Coronary artery (tissue), 2 donors: Measurements from ENCODE around the gene RNU2-1.
"Not testable (repeated sequence)": the region's sequence is repeated elsewhere in the genome, so short reads cannot be mapped to it uniquely, and the experiment has no call there.

ENCODE experiments used
- DNase-seq: peaks from one replicate; pipeline ENCODE4 v3.0.0-alpha.2; 2017; ENCODE audit warnings: low spot score
- H3K27ac ChIP-seq, 2 donors: fragments of 200-600 bp; sonication (generic); one replicate each; pipeline ENCODE4 v1.5.1; 2016 to 2019
- H3K4me3 ChIP-seq: fragments of 200-600 bp; sonication (generic); 2 replicates; pipeline ENCODE4 v1.5.1; 2016; ENCODE audit warnings: mild to moderate bottlenecking, moderate library complexity
- CTCF ChIP-seq: fragments of 200-600 bp; sonication (generic); IDR thresholded peaks from one replicate; pipeline ENCODE4 v1.5.1; 2019; ENCODE audit warnings: antibody characterized with exemption

RNU2-1 gene

DNA sequence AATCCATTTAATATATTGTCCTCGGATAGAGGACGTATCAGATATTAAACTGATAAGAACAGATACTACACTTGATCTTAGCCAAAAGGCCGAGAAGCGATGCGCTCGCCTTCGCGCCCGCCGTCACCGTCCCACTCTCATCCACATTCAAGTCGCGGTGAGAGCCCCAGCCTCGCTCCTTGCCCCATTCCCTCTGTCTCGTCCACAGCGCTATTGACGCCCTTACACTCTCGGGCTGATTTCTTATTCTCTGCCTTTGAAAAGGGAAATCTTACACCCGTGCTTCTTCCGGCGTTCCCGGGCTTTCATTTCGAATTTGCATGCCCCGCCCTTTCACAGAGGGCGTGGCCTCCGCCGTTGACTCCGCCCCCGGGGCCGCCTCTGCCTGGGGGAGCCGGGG lies at the start of gene RNU2-1:
TSS of gene RNU2-1 (minus strand) at position 101 of the 400 bp plus-strand sequence.
- not testable (repeated sequence) for DNase-seq

GRCh38 chr17:43272914-43273313 lies 39.1 kb upstream of the RNU2-1 start:
- DNase-seq, H3K4me3 ChIP-seq, H3K27ac ChIP-seq: not testable (repeated sequence)

More for the DNA sequence above, at the start of gene RNU2-1:
- not testable (repeated sequence) for H3K4me3 ChIP-seq, H3K27ac ChIP-seq

- H3K4me3 ChIP-seq, H3K27ac ChIP-seq, DNase-seq: not testable (repeated sequence)
Observed at GRCh38 chr17:43272483-43272882, 38.7 kb upstream of the RNU2-1 start.

DNA sequence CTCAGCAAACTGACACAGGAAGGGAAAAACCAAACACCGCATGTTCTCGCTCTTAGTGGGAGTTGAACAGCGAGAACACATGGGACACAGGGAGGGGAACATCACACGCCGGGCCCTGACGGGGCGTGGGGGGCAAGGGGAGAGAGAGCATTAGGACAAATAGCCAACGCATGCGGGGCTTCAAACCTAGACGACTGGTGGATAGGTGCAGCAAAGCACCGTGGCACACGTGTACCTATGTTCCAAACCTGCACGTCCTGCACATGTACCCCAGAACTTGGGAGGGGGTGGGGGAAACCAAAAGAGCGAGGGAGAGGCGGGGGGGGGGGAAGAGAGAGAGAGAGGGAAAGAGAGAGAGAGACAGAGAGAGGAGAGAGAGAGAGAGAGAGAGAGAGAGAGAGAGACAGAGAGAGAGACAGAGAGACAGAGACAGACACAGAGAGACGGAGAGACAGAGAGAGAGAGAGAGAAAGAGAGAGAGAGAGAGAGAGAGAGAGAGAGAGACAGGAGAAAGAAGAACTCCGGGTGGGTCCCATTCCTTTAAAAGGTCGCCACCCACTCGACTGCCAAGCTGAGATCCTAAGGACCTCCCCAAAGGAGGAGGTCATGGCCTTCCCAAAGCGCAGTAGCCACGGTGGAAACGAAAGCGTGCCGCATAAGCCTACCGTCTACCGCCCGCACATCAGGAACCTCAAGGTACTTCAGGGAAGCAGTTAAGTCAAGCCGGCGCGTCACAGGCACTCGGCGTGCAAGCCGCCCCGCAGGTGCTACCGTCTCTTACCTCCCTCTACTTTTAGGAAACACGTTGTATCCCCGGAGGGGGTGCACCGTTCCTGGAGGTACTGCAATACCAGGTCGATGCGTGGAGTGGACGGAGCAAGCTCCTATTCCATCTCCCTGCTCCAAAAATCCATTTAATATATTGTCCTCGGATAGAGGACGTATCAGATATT lies 37.1 kb upstream of the RNU2-1 start:
- not testable (repeated sequence) for DNase-seq, H3K4me3 ChIP-seq, H3K27ac ChIP-seq

GRCh38 chr17:43246456-43246855 lies 12.7 kb upstream of the RNU2-1 start:
- not testable (repeated sequence) for DNase-seq, H3K4me3 ChIP-seq
- H3K27ac ChIP-seq: peak overlapping the region in 1 of 2 donors; percentile 46

GRCh38 chr17:43240596-43241352 lies 7.0 kb upstream of the RNU2-1 start:
- H3K27ac ChIP-seq, H3K4me3 ChIP-seq, DNase-seq: not testable (repeated sequence)

- H3K4me3 ChIP-seq, DNase-seq, H3K27ac ChIP-seq: not testable (repeated sequence)
Observed at GRCh38 chr17:43239597-43239996, 5.8 kb upstream of the RNU2-1 start.

DNA sequence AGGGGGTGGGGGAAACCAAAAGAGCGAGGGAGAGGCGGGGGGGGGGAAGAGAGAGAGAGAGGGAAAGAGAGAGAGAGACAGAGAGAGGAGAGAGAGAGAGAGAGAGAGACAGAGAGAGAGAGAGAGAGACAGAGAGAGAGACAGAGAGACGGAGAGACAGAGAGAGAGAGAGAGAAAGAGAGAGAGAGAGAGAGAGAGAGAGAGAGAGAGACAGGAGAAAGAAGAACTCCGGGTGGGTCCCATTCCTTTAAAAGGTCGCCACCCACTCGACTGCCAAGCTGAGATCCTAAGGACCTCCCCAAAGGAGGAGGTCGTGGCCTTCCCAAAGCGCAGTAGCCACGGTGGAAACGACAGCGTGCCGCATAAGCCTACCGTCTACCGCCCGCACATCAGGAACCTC lies 514 bp downstream of the RNU2-1 start:
- DNase-seq, H3K27ac ChIP-seq, H3K4me3 ChIP-seq: not testable (repeated sequence)

DNA sequence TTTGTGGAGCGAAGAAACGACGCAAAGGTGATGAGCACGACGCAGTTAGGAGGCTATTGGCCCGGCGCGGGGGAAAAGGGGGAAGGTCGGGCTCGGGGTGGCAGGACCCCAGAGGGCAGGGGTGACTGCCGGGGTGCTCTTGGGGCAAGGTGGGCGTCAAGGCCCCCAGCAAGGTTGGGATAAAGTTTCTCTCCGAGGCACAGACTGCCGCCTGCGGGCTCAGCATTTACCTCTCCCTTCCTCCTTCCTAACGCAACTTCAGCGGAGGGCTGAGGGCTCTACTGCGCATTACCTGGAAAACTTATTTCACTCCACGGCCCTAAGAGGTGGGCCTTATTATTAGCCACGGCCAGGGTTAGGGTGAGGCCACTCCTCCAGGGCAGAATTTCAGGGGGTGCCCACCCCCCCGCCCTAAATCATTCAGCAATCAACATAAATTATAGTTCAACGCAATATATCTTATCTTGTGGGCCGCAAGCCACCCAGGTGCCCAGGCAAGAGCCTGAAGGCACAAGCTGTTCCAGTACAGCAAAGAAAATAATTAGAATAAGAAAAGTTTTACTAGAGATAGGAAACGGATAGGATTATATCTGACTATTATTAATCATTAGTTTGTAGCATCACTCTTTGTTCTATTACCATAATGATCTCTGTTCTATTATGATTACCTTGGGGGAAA lies 1.6 kb downstream of the RNU2-1 start:
- Histone ChIP-seq H3K27ac (peak overlapping the region in 1 of 2 donors; percentile 38), H3K4me3 (peak overlapping the region; percentile 10)
- DNase-seq: not testable (repeated sequence)

DNA sequence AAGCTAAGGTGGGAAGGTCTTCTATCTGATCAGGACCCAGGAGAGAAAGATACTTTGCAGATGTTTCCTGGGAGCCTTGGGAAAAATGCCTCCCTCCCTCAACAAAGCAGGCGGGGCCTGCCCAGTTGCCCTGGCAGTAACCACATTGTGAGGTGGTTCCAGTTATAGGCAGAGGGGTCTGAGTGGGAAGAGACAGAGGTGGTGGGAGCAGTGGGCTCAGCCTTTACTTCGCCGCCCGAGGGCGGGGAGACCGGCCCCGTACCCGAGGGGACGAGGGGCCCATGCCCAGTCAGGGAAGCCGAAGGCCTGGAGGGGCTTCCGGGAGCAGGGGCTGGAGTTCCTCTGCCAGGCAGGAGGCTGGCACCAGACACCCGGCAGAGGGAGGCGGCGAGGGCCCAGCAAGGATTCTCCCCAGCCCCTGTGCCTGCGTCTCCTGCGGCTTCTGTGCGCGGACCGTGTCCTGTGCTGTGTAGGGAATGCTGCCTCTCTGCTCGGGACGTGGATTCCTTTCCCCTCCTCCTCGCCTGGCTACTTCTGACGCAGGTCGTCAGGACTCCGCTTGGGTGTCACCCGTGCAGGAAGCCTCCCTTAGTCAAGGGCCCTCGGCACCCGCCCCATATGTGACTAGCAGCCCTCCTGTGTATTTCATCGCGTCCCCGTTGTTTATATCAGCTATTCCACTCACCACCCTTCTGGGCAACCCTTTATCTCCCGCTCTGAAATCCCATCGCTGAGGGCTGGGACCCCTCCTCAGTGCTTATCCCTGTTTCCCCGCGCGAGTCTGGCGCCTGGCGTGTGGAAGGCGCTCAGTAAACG lies 2.4 kb downstream of the RNU2-1 start:
- H3K27ac ChIP-seq: peak overlapping the region in 1 of 2 donors; percentile 38
- peak overlapping the region; percentile 10 for H3K4me3 ChIP-seq
- DNase-seq: not testable (repeated sequence)

- not testable (repeated sequence) for H3K4me3 ChIP-seq, DNase-seq, H3K27ac ChIP-seq
Observed at GRCh38 chr17:43228020-43228782, 5.6 kb downstream of the RNU2-1 start, which contains the start of gene CCDC200. Gene CCDC200, minus strand, starts transcription at chr17:43228623. Its CDS starts 69 bp downstream, at chr17:43228554.

DNA sequence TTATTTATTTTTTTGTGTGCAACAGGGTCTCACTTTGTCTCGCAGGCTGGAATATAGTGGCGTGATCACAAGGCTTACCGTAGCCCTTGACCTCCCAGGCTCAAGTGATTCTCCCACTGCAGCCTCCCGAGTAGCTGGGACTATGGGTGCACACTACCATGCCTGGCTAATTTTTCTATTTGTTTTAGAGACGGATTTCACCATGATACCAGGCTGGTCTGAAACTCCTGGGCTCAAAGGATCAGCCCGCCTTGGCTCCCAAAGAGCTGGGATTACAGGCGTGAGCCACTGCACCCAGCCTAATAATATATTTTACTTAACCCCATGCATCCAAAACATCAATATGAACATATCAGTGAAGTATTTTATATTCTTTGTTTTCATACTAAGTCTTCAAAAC lies 7.4 kb downstream of the RNU2-1 start:
- no peak overlapping the region for H3K27ac ChIP-seq
- no peak for TF ChIP-seq CTCF
- H3K4me3 ChIP-seq: no peak overlapping the region
- peak; percentile 45 for DNase-seq
